Neural progenitor cell (in vitro differentiated cells): Measurements from ENCODE around the gene GPHN.

Experiments used
- EZH2 ChIP-seq: fragments of 200-600 bp; sonication (generic); IDR thresholded peaks from 2 replicates; pipeline ENCODE4 v1.6.1; 2017; ENCODE audit warnings: antibody characterized with exemption, mild to moderate bottlenecking, moderate library complexity
- TF ChIP-seq, protein P1 (sequence below): fragments of 200-600 bp; sonication (generic); IDR thresholded peaks from 2 replicates; pipeline ENCODE4 v1.5.1; 2017; ENCODE audit warnings: antibody characterized with exemption, mild to moderate bottlenecking

DNA sequence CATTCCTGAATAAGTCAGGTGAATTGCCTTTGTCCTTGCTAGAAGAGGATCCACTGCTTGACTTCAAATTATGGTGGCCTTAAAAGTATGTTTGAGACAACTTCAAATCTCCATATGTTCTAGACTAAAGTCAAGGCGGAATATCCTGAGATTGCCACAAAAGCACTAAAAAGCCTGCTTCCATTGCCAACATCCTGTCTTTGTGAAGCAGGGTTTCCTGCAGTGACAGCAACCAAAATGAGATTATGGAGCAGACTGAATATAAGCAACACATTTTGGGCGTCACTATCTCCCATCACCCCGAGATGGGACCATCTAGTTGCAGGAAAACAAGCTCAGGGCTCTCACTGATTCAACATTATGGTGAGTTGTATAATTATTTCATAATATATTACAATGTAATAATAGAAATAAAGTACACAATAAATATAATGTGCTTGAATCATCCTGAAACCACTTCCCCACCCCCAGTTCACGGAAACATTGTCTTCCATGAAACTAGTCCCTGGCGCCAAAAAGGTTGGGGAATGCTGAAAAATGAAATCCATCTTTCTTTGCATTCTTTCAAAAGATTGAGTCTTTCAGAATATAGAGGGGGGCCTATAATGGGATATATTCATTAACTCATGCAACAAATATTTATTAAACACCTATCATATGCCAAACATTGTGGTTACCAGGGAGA, 143.7 kb downstream of the GPHN start:
- TF ChIP-seq, protein P1, sequence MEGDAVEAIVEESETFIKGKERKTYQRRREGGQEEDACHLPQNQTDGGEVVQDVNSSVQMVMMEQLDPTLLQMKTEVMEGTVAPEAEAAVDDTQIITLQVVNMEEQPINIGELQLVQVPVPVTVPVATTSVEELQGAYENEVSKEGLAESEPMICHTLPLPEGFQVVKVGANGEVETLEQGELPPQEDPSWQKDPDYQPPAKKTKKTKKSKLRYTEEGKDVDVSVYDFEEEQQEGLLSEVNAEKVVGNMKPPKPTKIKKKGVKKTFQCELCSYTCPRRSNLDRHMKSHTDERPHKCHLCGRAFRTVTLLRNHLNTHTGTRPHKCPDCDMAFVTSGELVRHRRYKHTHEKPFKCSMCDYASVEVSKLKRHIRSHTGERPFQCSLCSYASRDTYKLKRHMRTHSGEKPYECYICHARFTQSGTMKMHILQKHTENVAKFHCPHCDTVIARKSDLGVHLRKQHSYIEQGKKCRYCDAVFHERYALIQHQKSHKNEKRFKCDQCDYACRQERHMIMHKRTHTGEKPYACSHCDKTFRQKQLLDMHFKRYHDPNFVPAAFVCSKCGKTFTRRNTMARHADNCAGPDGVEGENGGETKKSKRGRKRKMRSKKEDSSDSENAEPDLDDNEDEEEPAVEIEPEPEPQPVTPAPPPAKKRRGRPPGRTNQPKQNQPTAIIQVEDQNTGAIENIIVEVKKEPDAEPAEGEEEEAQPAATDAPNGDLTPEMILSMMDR: no peak
- no peak for TF ChIP-seq EZH2
